Hematopoietic multipotent progenitor cell (in vitro differentiated cells): ENCODE results near the gene ANO3. TPM values are rescaled to one million over a fixed set of nuclear protein-coding genes. Genes with fewer than 3 reads are reported as not detected.
"Not testable (repeated sequence)": the region's sequence is repeated elsewhere in the genome, so short reads cannot be mapped to it uniquely, and the experiment has no call there.

ENCODE experiments used
- DNase-seq, 3 donors: peaks; one replicate each; pipeline ENCODE4 v3.0.0-alpha.2; 2011 to 2015; ENCODE audit warnings: low read depth in 2 of 3, low spot score in 2 of 3
- total RNA-seq: library from RNA; depleted of rRNA; stranded (reverse); fragments of >200 nt; gene quantifications from one replicate; pipeline ENCODE4 v1.2.3, GENCODE V29; 2012

ANO3 gene
- total RNA-seq, 1 donor, result under 0.01 TPM

GRCh38 chr11:26618441-26618840 is 286.5 kb downstream of the ANO3 start:
- DNase-seq, result no peak

GRCh38 chr11:26620282-26621045 is 288.5 kb downstream of the ANO3 start:
- DNase-seq, result no peak

GRCh38 chr11:26621132-26621531 is 289.2 kb downstream of the ANO3 start:
- DNase-seq, result no peak

GRCh38 chr11:26622181-26622580 is 290.3 kb downstream of the ANO3 start:
- no peak for DNase-seq

- no peak for DNase-seq
Measured at GRCh38 chr11:26623076-26623659, 291.2 kb downstream of the ANO3 start.

- no peak for DNase-seq
Measured at GRCh38 chr11:26626346-26626745, 294.4 kb downstream of the ANO3 start.

- DNase-seq, result no peak
Measured at GRCh38 chr11:26632691-26633159, 300.8 kb downstream of the ANO3 start.

GRCh38 chr11:26643314-26643713 is 311.4 kb downstream of the ANO3 start:
- not testable (repeated sequence) for DNase-seq

GRCh38 chr11:26649884-26650283 is 318.0 kb downstream of the ANO3 start:
- peak in 2 of 3 donors; percentile 19 to 57 for DNase-seq

- no peak for DNase-seq
Measured at GRCh38 chr11:26651916-26652315, 320.0 kb downstream of the ANO3 start.

- DNase-seq, result no peak
Measured at GRCh38 chr11:26655287-26655686, 323.4 kb downstream of the ANO3 start.

- no peak for DNase-seq
Measured at GRCh38 chr11:26662916-26663315, 331.0 kb downstream of the ANO3 start.

- no peak for DNase-seq
Measured at GRCh38 chr11:26665036-26665435, 333.1 kb downstream of the ANO3 start.

- no peak for DNase-seq
Measured at GRCh38 chr11:26665946-26666345, 334.0 kb downstream of the ANO3 start.

- DNase-seq, result no peak
Measured at GRCh38 chr11:26675233-26675928, 343.5 kb downstream of the ANO3 start.

- DNase-seq, result no peak
Measured at GRCh38 chr11:26676641-26677040, 344.7 kb downstream of the ANO3 start.

- no peak for DNase-seq
Measured at GRCh38 chr11:26677566-26677965, 345.6 kb downstream of the ANO3 start.

- DNase-seq, result no peak
Measured at GRCh38 chr11:26687351-26687750, 355.4 kb downstream of the ANO3 start.

- DNase-seq, result no peak
Measured at GRCh38 chr11:26688701-26689100, 356.8 kb downstream of the ANO3 start.

- DNase-seq, result no peak
Measured at GRCh38 chr11:26696330-26696729, 364.4 kb downstream of the ANO3 start.

GRCh38 chr11:26698224-26698623 is 366.3 kb downstream of the ANO3 start:
- no peak for DNase-seq
